Tibial artery (tissue), 4 donors: ENCODE results near the gene PARP6.
"Not testable (repeated sequence)": the region's sequence is repeated elsewhere in the genome, so short reads cannot be mapped to it uniquely, and the experiment has no call there.

Experiments
- DNase-seq, 2 donors: peaks; one replicate each; pipeline ENCODE4 v3.0.0-alpha.2; 2019
- H3K27ac ChIP-seq, 2 donors: fragments of 200-600 bp; sonication (generic) in 1 of 2; 1 replicate in 1 of 2; 2 replicates in 1 of 2; pipeline ENCODE4 v1.5.1; 2018 to 2019; ENCODE audit warnings: mild to moderate bottlenecking in 1 of 2
- H3K27me3 ChIP-seq, 2 donors: fragments of 200-600 bp; sonication (generic) in 1 of 2; one replicate each; pipeline versions ENCODE4 v1.5.1 to v1.6.0; 2016 to 2019
- H3K36me3 ChIP-seq, 3 donors: fragments of 200-600 bp; sonication (generic) in 2 of 3; one replicate each; pipeline ENCODE4 v1.5.1; 2016 to 2019; ENCODE audit warnings: mild to moderate bottlenecking in 2 of 3
- H3K4me1 ChIP-seq, 4 donors: fragments of 200-600 bp; sonication (generic) in 2 of 4; 1 replicate in 3 of 4; 2 replicates in 1 of 4; pipeline ENCODE4 v1.5.1; 2016 to 2019
- H3K4me3 ChIP-seq, 2 donors: fragments of 200-600 bp; sonication (generic) in 1 of 2; 1 replicate in 1 of 2; 2 replicates in 1 of 2; pipeline ENCODE4 v1.5.1; 2018 to 2019; ENCODE audit warnings: mild to moderate bottlenecking in 2 of 2
- H3K9me3 ChIP-seq, 3 donors: fragments of 200-600 bp; sonication (generic) in 1 of 3; one replicate each; pipeline ENCODE4 v1.5.1; 2016 to 2019
- intact Hi-C: fragments of 100-400 bp; cut with DNase I; formaldehyde crosslinking; loops from one replicate; pipeline ENCODE4 v1.15.0; 2023; ENCODE audit warnings: low total_unique reads
- TF ChIP-seq, protein P1 (sequence below), 2 experiments: fragments of 200-600 bp in 1 of 2; fragments of 450-650 bp in 1 of 2; IDR thresholded peaks; one replicate each; pipeline ENCODE4 v1.5.1; 2017 to 2019; ENCODE audit warnings: antibody characterized with exemption in 2 of 2, mild to moderate bottlenecking in 1 of 2, moderate library complexity in 1 of 2

Gene PARP6

DNA sequence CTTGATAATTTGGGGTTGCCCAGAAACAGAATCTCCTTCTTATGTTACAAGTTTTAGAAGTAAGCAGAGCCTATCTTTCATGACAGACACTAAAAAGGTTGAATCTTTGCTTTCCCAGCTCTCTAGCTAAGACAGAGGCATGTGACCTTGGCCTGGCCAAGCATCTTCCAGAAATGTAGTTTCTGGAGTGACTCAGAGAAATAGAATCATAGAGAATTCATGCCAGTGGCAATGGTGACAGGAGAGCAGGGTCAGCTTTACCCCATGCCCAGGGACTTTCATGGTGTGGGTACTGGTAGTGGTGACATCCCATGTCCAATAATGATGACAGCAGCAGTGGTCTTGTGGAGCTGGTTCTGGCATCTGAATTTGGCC, 4.0 kb upstream of the PARP6 start:
- H3K4me1 ChIP-seq, result peaks cover 0 to 14% (median 10%) of the 10 kb centered on the region in 4 donors
- H3K9me3 ChIP-seq, result no peaks in the 10 kb centered on the region
- H3K36me3 ChIP-seq, result no peaks in the 10 kb centered on the region
- no peak overlapping the region for H3K4me3 ChIP-seq
- intact Hi-C loops, result no loop called here
- DNase-seq, result no peak
- no peak overlapping the region for H3K27ac ChIP-seq
- H3K27me3 ChIP-seq, result no peaks in the 10 kb centered on the region
- TF ChIP-seq, protein P1, sequence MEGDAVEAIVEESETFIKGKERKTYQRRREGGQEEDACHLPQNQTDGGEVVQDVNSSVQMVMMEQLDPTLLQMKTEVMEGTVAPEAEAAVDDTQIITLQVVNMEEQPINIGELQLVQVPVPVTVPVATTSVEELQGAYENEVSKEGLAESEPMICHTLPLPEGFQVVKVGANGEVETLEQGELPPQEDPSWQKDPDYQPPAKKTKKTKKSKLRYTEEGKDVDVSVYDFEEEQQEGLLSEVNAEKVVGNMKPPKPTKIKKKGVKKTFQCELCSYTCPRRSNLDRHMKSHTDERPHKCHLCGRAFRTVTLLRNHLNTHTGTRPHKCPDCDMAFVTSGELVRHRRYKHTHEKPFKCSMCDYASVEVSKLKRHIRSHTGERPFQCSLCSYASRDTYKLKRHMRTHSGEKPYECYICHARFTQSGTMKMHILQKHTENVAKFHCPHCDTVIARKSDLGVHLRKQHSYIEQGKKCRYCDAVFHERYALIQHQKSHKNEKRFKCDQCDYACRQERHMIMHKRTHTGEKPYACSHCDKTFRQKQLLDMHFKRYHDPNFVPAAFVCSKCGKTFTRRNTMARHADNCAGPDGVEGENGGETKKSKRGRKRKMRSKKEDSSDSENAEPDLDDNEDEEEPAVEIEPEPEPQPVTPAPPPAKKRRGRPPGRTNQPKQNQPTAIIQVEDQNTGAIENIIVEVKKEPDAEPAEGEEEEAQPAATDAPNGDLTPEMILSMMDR (IDR thresholded peaks at IDR 0.05), result no peak

GRCh38 chr15:72275635-72276325, 3.4 kb upstream of the PARP6 start:
- DNase-seq, H3K27ac ChIP-seq, H3K9me3 ChIP-seq, H3K27me3 ChIP-seq, H3K36me3 ChIP-seq, intact Hi-C loops, H3K4me3 ChIP-seq: not testable (repeated sequence)
- H3K4me1 ChIP-seq, result peaks cover 0 to 19% (median 15%) of the 10 kb centered on the region in 4 donors

- TF ChIP-seq, protein P1 (IDR thresholded peaks at IDR 0.05), result peak in 1 of 2 experiments; percentile 2
- H3K9me3 ChIP-seq, result no peaks in the 10 kb centered on the region
- peak overlapping the region; percentile 39 to 98 for H3K27ac ChIP-seq
- H3K4me3 ChIP-seq, result peak overlapping the region; percentile 81 to 98
- no peak for DNase-seq
- peaks cover 0 to 27% (median 19%) of the 10 kb centered on the region in 4 donors for H3K4me1 ChIP-seq
- H3K36me3 ChIP-seq, result peaks cover 4 to 30% (median 5%) of the 10 kb centered on the region in 3 donors
- no peaks in the 10 kb centered on the region for H3K27me3 ChIP-seq
- intact Hi-C loops, result loop anchor here (5.0 kb wide), 2 partner anchors 36 to 71 kb away; no protein-coding TSS in a partner anchor
Measured at GRCh38 chr15:72272997-72273352, 621 bp upstream of the PARP6 start.

DNA sequence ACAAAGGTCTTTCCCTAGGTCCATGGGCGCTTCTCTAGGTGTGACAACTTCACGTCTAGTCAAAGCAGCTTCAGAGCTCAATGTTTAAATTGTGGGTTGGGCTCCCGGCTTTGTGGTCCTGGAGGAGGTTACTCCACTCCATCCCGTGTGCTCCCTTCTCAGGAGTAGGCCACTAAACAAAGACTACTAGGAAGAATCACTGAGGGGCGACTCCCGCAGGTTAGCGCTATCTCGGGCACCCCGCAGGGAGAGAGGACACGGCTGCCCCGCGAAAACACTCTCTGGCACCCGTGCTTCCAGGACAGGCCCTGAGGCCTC, 500 bp downstream of the PARP6 start:
- intact Hi-C loops, result loop anchor here (5.0 kb wide), 2 partner anchors 35 to 70 kb away; no protein-coding TSS in a partner anchor
- peaks cover 15 to 41% (median 16%) of the 10 kb centered on the region in 3 donors for H3K36me3 ChIP-seq
- H3K9me3 ChIP-seq, result no peaks in the 10 kb centered on the region
- H3K4me3 ChIP-seq, result peak overlapping the region; percentile 81 to 98
- TF ChIP-seq, protein P1 (IDR thresholded peaks at IDR 0.05), result no peak
- peak overlapping the region; percentile 87 to 98 for H3K27ac ChIP-seq
- H3K4me1 ChIP-seq, result peaks cover 0 to 27% (median 19%) of the 10 kb centered on the region in 4 donors
- no peak for DNase-seq
- no peaks in the 10 kb centered on the region for H3K27me3 ChIP-seq

- TF ChIP-seq, protein P1 (IDR thresholded peaks at IDR 0.05), result no peak
- intact Hi-C loops, result loop anchor here (5.0 kb wide), 2 partner anchors 34 to 69 kb away; no protein-coding TSS in a partner anchor
- H3K27ac ChIP-seq, result peak overlapping the region; percentile 87 to 98
- peaks cover 0 to 27% (median 19%) of the 10 kb centered on the region in 4 donors for H3K4me1 ChIP-seq
- H3K27me3 ChIP-seq, result no peaks in the 10 kb centered on the region
- peak overlapping the region in 1 of 2 donors; percentile 98 for H3K4me3 ChIP-seq
- DNase-seq, result no peak
- peaks cover 22 to 47% (median 23%) of the 10 kb centered on the region in 3 donors for H3K36me3 ChIP-seq
- no peaks in the 10 kb centered on the region for H3K9me3 ChIP-seq
Measured at GRCh38 chr15:72271221-72271620, 1.1 kb downstream of the PARP6 start.

DNA sequence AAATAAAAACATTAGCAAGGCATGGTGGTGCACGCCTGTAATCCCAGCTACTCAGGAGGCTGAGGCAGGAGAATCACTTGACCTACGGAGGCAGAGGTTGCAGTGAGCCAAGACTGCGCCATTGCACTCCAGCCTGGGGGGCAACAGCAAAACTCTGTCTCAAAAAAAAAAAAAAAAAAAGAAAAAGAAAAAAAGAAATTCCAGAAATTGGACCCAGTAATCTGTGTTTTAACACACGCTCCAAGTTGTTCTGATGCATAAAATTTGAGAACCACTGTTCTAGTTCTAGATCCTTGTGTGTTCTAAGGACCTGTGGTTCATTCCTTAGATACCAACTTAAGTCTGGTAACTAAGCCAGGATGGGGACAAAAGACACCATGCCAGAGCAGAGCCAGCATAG, 2.6 kb downstream of the PARP6 start:
- Histone ChIP-seq H3K4me3 (no peak overlapping the region), H3K36me3 (peaks cover 36 to 62% (median 37%) of the 10 kb centered on the region in 3 donors)
- TF ChIP-seq, protein P1 (IDR thresholded peaks at IDR 0.05), result no peak

More for the DNA sequence above, 2.6 kb downstream of the PARP6 start:
- Histone ChIP-seq H3K4me1 (peaks cover 0 to 27% (median 19%) of the 10 kb centered on the region in 4 donors), H3K27ac (no peak overlapping the region), H3K9me3 (no peaks in the 10 kb centered on the region), H3K27me3 (no peaks in the 10 kb centered on the region)
- intact Hi-C loops, result loop anchor here (5.0 kb wide), 2 partner anchors 32 to 67 kb away; no protein-coding TSS in a partner anchor
- DNase-seq, result no peak
